B cell (primary cell): ENCODE data around the gene D2HGDH.

Experiments
- CTCF ChIP-seq: fragments of 200-600 bp; IDR thresholded peaks from one replicate; pipeline ENCODE4 v1.8.0; 2022; ENCODE audit warnings: antibody characterized with exemption, mild to moderate bottlenecking
- EZH2 ChIP-seq: IDR thresholded peaks from 2 replicates; pipeline ENCODE4 v1.6.1; 2012; ENCODE audit warnings: borderline replicate concordance, low read depth, mild to moderate bottlenecking, moderate library complexity, low read length; ENCODE audit not compliant: insufficient read depth, poor library complexity, severe bottlenecking

GRCh38 chr2:241733391-241734207 is 831 bp upstream of the D2HGDH start:
- TF ChIP-seq EZH2 (no peak), CTCF (no peak)
